Ovary (tissue), 3 donors: Measurements from ENCODE around the gene CHURC1.

Experiments
- CTCF ChIP-seq, 3 donors: fragments of 450-650 bp in 2 of 3; fragments of 200-600 bp in 1 of 3; IDR thresholded peaks; one replicate each; pipeline versions ENCODE4 v1.5.1 to v1.8.0; 2016 to 2022; ENCODE audit warnings: antibody characterized with exemption in 3 of 3, mild to moderate bottlenecking in 1 of 3
- POLR2A ChIP-seq: fragments of 450-650 bp; IDR thresholded peaks from one replicate; pipeline ENCODE4 v1.6.1; 2017; ENCODE audit warnings: antibody characterized with exemption, mild to moderate bottlenecking, moderate library complexity
- donor health status: DM: no; HTN: no; CAD: no.

GRCh38 chr14:64906022-64906421 lies 8.2 kb upstream of the CHURC1 start:
- TF ChIP-seq CTCF (IDR thresholded peaks at IDR 0.05) (no peak), POLR2A (no peak)
